Left kidney (tissue), 2 donors: ENCODE results near the gene TUBB2B. TPM values are rescaled to one million over a fixed set of nuclear protein-coding genes. Genes with fewer than 3 reads are reported as not detected.
"Not testable (repeated sequence)": the region's sequence is repeated elsewhere in the genome, so short reads cannot be mapped to it uniquely, and the experiment has no call there.

Experiments used
- DNase-seq: peaks from one replicate; pipeline ENCODE4 v3.0.0-alpha.2; 2013
- polyA plus RNA-seq: library from polyadenylated mRNA; unstranded; fragments of 120-200 nt; gene quantifications from one replicate; pipeline ENCODE4 v1.2.1, GENCODE V29; 2013; ENCODE audit not compliant: insufficient read length

TUBB2B gene
- polyA plus RNA-seq, 1 donor = 104 TPM

- DNase-seq = no peak
Observed at GRCh38 chr6:3259491-3259958, 32.1 kb upstream of the TUBB2B start.

GRCh38 chr6:3258720-3259490 is 31.5 kb upstream of the TUBB2B start, which contains the start of gene PSMG4:
Gene PSMG4, plus strand, starts transcription at chr6:3258947. Its CDS starts 76 bp downstream, at chr6:3259023.
- DNase-seq = peak; percentile 89

GRCh38 chr6:3258201-3258600 is 30.7 kb upstream of the TUBB2B start:
- no peak for DNase-seq

GRCh38 chr6:3253597-3253961 is 26.1 kb upstream of the TUBB2B start:
- DNase-seq = no peak

- no peak for DNase-seq
Observed at GRCh38 chr6:3252861-3253596, 25.6 kb upstream of the TUBB2B start.

GRCh38 chr6:3252369-3252768 is 24.9 kb upstream of the TUBB2B start:
- no peak for DNase-seq

- peak; percentile 84 for DNase-seq
Observed at GRCh38 chr6:3251462-3252314, 24.2 kb upstream of the TUBB2B start.

- no peak for DNase-seq
Observed at GRCh38 chr6:3250231-3250675, 22.8 kb upstream of the TUBB2B start.

GRCh38 chr6:3249821-3250220 is 22.4 kb upstream of the TUBB2B start:
- no peak for DNase-seq

GRCh38 chr6:3247255-3248146 is 20.0 kb upstream of the TUBB2B start:
- no peak for DNase-seq

GRCh38 chr6:3245216-3245615 is 17.8 kb upstream of the TUBB2B start:
- no peak for DNase-seq

- DNase-seq = not testable (repeated sequence)
Observed at GRCh38 chr6:3244832-3245161, 17.3 kb upstream of the TUBB2B start.

- DNase-seq = no peak
Observed at GRCh38 chr6:3244003-3244831, 16.8 kb upstream of the TUBB2B start.

- no peak for DNase-seq
Observed at GRCh38 chr6:3242768-3243167, 15.3 kb upstream of the TUBB2B start.

GRCh38 chr6:3241745-3242144 is 14.3 kb upstream of the TUBB2B start:
- not testable (repeated sequence) for DNase-seq

GRCh38 chr6:3240595-3240994 is 13.1 kb upstream of the TUBB2B start:
- no peak for DNase-seq

GRCh38 chr6:3239110-3239830 is 11.8 kb upstream of the TUBB2B start:
- no peak for DNase-seq

- no peak for DNase-seq
Observed at GRCh38 chr6:3237761-3238662, 10.6 kb upstream of the TUBB2B start.

- no peak for DNase-seq
Observed at GRCh38 chr6:3236005-3236404, 8.6 kb upstream of the TUBB2B start.
